PC-3 (cell line): ENCODE data around the gene YIPF4.

ENCODE experiments used
- EZH2 ChIP-seq: fragments of 300-600 bp; sonication (generic); IDR thresholded peaks from one replicate; pipeline ENCODE4 v1.6.1; 2017; ENCODE audit warnings: antibody characterized with exemption, mild to moderate bottlenecking, low read length; ENCODE audit not compliant: unreplicated experiment
- EZH2phosphoT487 ChIP-seq: fragments of 300-600 bp; sonication (generic); IDR thresholded peaks from 2 replicates; pipeline ENCODE4 v1.6.1; 2018; ENCODE audit warnings: mild to moderate bottlenecking, antibody characterized with exemption, low read length, borderline replicate concordance

- no peak for TF ChIP-seq EZH2phosphoT487
- TF ChIP-seq EZH2 = no peak
These were observed 42.4 kb upstream of the YIPF4 start for GRCh38 chr2:32235315-32235714.
